ENCODE data around the gene UBL4B. TPM values are rescaled to one million over a fixed set of nuclear protein-coding genes. Genes with fewer than 3 reads are reported as not detected.
"Not testable (repeated sequence)": the region's sequence is repeated elsewhere in the genome, so short reads cannot be mapped to it uniquely, and the experiment has no call there.

Gene UBL4B
- total RNA-seq, 4 donors from 2014 or later: 0.41 TPM; not detected in 3

DNA sequence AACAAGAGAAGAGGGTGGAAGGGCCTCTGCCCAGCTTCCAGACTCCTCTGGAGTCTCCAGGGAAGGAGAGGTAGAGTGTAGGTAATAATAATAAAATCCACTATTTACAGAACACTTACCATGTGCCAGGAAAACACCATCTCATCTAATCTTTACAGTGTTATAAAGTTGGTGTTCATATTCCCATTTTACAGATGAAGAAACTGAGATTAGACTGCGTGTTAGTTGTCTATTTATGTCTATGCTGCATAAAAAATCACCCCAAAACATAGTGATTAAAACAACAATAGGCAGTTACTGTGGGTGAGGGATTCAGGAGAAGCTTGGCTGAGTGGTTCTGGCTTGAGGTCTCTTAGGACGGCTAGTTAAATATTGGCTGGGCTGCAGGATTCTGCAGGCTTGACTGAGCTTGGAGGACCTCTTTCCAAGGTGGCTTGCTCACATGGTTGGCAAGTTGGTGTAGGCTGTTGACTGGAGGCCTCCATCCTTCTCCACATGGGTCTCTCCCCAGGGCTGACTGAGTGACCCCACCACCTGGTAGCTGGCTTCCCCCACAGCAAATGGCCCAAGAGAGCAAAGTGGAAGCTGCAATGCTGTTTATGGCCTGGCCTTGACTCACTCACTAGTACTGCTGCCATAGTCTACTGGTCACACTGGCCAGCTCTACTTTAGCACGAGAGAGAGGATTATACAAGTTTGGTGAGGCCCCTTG, 35.3 kb upstream of the UBL4B start:
- no peak for DNase-seq
- H3K4me3 ChIP-seq: no peak overlapping the region
- peaks cover 40% of the 10 kb centered on the region for H3K27me3 ChIP-seq
- no peak overlapping the region for H3K27ac ChIP-seq
- H3K4me1 ChIP-seq: no peaks in the 10 kb centered on the region
- intact Hi-C loops (cut with DNase I; ENCODE audit: low total_unique reads) (no loop called here), in situ Hi-C loops (cut with MboI; ENCODE audit: low pct_ligation_motif_present in 1 of 4, low pct_unique_long_range_greater_than_20kb in 1 of 4, low sequenced_read_pairs in 3 of 4) (no loop called here)
- no peaks in the 10 kb centered on the region for H3K9me3 ChIP-seq
- 50 to 73% methylated on average over 1 to 3 of the region's 3 CpGs for WGBS, 2 donors (ENCODE audit: low coverage in 1 of 2)
- no peaks in the 10 kb centered on the region for H3K36me3 ChIP-seq
- TF ChIP-seq POLR2A (IDR thresholded peaks at IDR 0.05) (no peak), EP300 (IDR thresholded peaks at IDR 0.05; ENCODE audit: low read depth) (no peak), POLR2AphosphoS5 (IDR thresholded peaks at IDR 0.05) (no peak)
- TF ChIP-seq, protein P1, sequence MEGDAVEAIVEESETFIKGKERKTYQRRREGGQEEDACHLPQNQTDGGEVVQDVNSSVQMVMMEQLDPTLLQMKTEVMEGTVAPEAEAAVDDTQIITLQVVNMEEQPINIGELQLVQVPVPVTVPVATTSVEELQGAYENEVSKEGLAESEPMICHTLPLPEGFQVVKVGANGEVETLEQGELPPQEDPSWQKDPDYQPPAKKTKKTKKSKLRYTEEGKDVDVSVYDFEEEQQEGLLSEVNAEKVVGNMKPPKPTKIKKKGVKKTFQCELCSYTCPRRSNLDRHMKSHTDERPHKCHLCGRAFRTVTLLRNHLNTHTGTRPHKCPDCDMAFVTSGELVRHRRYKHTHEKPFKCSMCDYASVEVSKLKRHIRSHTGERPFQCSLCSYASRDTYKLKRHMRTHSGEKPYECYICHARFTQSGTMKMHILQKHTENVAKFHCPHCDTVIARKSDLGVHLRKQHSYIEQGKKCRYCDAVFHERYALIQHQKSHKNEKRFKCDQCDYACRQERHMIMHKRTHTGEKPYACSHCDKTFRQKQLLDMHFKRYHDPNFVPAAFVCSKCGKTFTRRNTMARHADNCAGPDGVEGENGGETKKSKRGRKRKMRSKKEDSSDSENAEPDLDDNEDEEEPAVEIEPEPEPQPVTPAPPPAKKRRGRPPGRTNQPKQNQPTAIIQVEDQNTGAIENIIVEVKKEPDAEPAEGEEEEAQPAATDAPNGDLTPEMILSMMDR (IDR thresholded peaks at IDR 0.05): no peak

DNA sequence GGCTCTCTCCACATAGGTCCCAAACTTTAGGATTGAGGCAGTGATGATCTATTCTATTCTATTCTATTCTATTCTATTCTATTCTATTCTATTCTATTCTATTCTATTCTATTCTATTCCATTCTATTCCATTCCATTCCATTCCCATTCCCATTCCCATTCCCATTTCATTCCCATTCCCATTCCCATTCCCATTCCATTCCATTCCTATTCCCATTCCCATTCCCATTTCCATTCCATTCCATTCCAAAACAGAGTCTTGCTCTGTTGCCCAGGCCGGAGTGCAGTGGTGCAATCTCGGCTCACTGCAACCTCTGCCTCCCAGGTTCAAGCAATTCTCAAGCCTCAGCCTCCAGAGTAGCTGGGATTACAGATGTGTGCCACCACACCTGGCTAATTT, 32.2 kb upstream of the UBL4B start:
- intact Hi-C loops (cut with DNase I; ENCODE audit: low total_unique reads): loop anchor here (5.0 kb wide), 1 partner anchor 158 kb away; no protein-coding TSS in a partner anchor
- H3K36me3 ChIP-seq; H3K9me3 ChIP-seq; H3K4me3 ChIP-seq; in situ Hi-C loops (cut with MboI; ENCODE audit: low pct_ligation_motif_present in 1 of 4, low pct_unique_long_range_greater_than_20kb in 1 of 4, low sequenced_read_pairs in 3 of 4); DNase-seq; H3K27ac ChIP-seq: not testable (repeated sequence)
- WGBS, 2 donors (ENCODE audit: low coverage in 1 of 2): 98% methylated on average over 2 of the region's 2 CpGs; no CpG with 5 or more reads in 1 of the 2 donors
- peaks cover 39% of the 10 kb centered on the region for H3K27me3 ChIP-seq
- peaks cover 6 to 19% (median 10%) of the 10 kb centered on the region in 4 donors for H3K4me1 ChIP-seq

DNA sequence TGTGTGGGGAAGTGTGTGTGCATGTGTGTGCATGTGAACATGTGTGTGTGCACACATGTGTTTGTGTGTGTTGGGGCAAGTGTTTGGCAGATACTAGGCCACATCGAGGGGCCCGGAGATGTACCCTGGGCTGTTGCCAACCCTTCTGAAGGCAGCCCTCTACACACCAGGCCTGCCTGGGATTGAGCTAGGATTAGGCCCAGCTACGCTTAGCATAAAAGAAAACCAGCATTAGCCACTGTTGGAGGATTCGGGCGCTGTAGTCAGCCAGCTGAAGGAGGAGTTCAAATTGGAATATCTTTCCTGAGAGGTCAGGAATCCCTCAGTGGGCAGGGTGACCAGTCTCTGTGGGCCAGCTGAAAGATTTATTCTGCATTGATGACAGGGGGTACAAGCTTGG, 31.2 kb upstream of the UBL4B start:
- DNase-seq: no peak
- H3K9me3 ChIP-seq: no peaks in the 10 kb centered on the region
- no peak overlapping the region for H3K27ac ChIP-seq
- WGBS, 2 donors (ENCODE audit: low coverage in 1 of 2): 92 to 100% methylated on average over 1 to 5 of the region's 5 CpGs
- H3K4me1 ChIP-seq: peaks cover 6 to 19% (median 10%) of the 10 kb centered on the region in 4 donors
- in situ Hi-C loops (cut with MboI; ENCODE audit: low pct_ligation_motif_present in 1 of 4, low pct_unique_long_range_greater_than_20kb in 1 of 4, low sequenced_read_pairs in 3 of 4) (no loop called here), intact Hi-C loops (cut with DNase I; ENCODE audit: low total_unique reads) (loop anchor here (5.0 kb wide), 1 partner anchor 159 kb away; no protein-coding TSS in a partner anchor)
- H3K4me3 ChIP-seq: no peak overlapping the region
- peaks cover 45% of the 10 kb centered on the region for H3K27me3 ChIP-seq
- TF ChIP-seq POLR2AphosphoS5 (IDR thresholded peaks at IDR 0.05) (no peak), EP300 (IDR thresholded peaks at IDR 0.05; ENCODE audit: low read depth) (no peak), POLR2A (IDR thresholded peaks at IDR 0.05) (no peak)
- TF ChIP-seq, protein P1 (IDR thresholded peaks at IDR 0.05): no peak
- no peaks in the 10 kb centered on the region for H3K36me3 ChIP-seq

DNA sequence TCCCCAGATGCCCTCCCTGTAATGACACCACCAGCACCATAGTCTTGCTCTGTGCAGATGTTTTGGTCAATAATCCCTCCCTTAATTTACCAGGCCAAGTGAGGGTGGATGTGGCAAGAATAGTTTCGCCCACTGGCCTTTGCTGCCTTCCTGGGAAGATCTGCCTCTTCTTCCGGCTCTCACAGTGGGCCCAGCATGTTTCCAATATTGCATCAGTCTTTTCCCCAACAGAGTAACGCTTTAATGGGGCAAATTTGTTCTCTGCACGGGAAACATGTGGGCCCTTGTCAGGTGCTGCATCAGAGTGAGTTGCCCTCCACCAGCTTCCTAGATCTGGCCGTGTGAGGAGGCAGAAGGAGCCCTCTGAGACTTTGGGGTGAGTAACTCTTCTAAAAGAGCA, 29.8 kb upstream of the UBL4B start:
- H3K27ac ChIP-seq: no peak overlapping the region
- peaks cover 44% of the 10 kb centered on the region for H3K27me3 ChIP-seq
- intact Hi-C loops (cut with DNase I; ENCODE audit: low total_unique reads) (loop anchor here (5.0 kb wide), 1 partner anchor 160 kb away; no protein-coding TSS in a partner anchor), in situ Hi-C loops (cut with MboI; ENCODE audit: low pct_ligation_motif_present in 1 of 4, low pct_unique_long_range_greater_than_20kb in 1 of 4, low sequenced_read_pairs in 3 of 4) (no loop called here)
- WGBS, 2 donors (ENCODE audit: low coverage in 1 of 2): 83 to 90% methylated on average over 2 to 5 of the region's 5 CpGs
- DNase-seq: no peak
- no peaks in the 10 kb centered on the region for H3K36me3 ChIP-seq
- H3K4me3 ChIP-seq: no peak overlapping the region
- TF ChIP-seq EP300 (IDR thresholded peaks at IDR 0.05; ENCODE audit: low read depth): no peak
- no peak for TF ChIP-seq POLR2A (IDR thresholded peaks at IDR 0.05)
- TF ChIP-seq, protein P1 (IDR thresholded peaks at IDR 0.05): no peak
- no peak for TF ChIP-seq POLR2AphosphoS5 (IDR thresholded peaks at IDR 0.05)
- H3K4me1 ChIP-seq: peaks cover 6 to 19% (median 10%) of the 10 kb centered on the region in 4 donors
- H3K9me3 ChIP-seq: no peaks in the 10 kb centered on the region
